Keratinocyte (primary cell): Measurements from ENCODE around the gene PRKCH.

ENCODE experiments used
- CTCF ChIP-seq, 3 experiments: IDR thresholded peaks in 1 of 3; conservative IDR thresholded peaks in 1 of 3; optimal IDR thresholded peaks in 1 of 3; 2 replicates in 2 of 3; 3 replicates in 1 of 3; pipeline versions ENCODE3 to v1.5.1; 2011; ENCODE audit warnings: low read length in 3 of 3, mild to moderate bottlenecking in 3 of 3, moderate library complexity in 2 of 3, control low read depth in 1 of 3, inconsistent platforms in 1 of 3; ENCODE audit not compliant: insufficient read depth in 2 of 3; ENCODE audit errors: extremely low read depth in 1 of 3
- EZH2 ChIP-seq: IDR thresholded peaks from one replicate; pipeline ENCODE4 v1.6.1; 2012; ENCODE audit warnings: inconsistent platforms, mild to moderate bottlenecking, low read length, moderate library complexity

GRCh38 chr14:61501714-61502458, 180.5 kb downstream of the PRKCH start:
- no peak for TF ChIP-seq EZH2
- TF ChIP-seq CTCF (optimal IDR thresholded peaks at IDR 0.05 in 1 of 3, IDR thresholded peaks at IDR 0.05 in 1 of 3, conservative IDR thresholded peaks at IDR 0.05 in 1 of 3; ENCODE audit: extremely low read depth in 1 of 3, insufficient read depth in 2 of 3, low read length in 3 of 3): no peak
